HEK293 (cell line): ENCODE measurements around the gene SOCS1.
"Not testable (repeated sequence)": the region's sequence is repeated elsewhere in the genome, so short reads cannot be mapped to it uniquely, and the experiment has no call there.

Experiments used
- CTCF ChIA-PET: fragments of 350-600 bp; formaldehyde crosslinking; extraction: SDS; loops from one replicate; lab custom pipeline; 2021; ENCODE audit warnings: antibody characterized with exemption; lab: Yijun Ruan, JAX
- POLR2A ChIA-PET: fragments of 300-600 bp; formaldehyde crosslinking; extraction: SDS; loops from one replicate; lab custom pipeline; 2020; ENCODE audit warnings: antibody characterized with exemption, inconsistent platforms; lab: Yijun Ruan, JAX
- H3K27ac ChIP-seq: fragments of 200-500 bp; sonication (Bioruptor generic); 2 replicates; pipeline ENCODE4 v1.5.1; 2014; ENCODE audit warnings: low read depth, low read length, control low read depth, inconsistent platforms; ENCODE audit errors: extremely low read depth
- H3K36me3 ChIP-seq, 2 experiments: fragments of 200-500 bp in 1 of 2; sonication (Bioruptor generic) in 1 of 2; 1 replicate in 1 of 2; 2 replicates in 1 of 2; pipeline ENCODE4 v1.5.1; 2014 to 2017; ENCODE audit warnings: inconsistent platforms in 2 of 2, low read length in 2 of 2; ENCODE audit not compliant: control insufficient read depth in 2 of 2, insufficient read depth in 1 of 2
- H3K4me1 ChIP-seq: fragments of 200-500 bp; sonication (Bioruptor generic); 2 replicates; pipeline ENCODE4 v1.5.1; 2014; ENCODE audit warnings: mild to moderate bottlenecking, low read length, inconsistent platforms; ENCODE audit not compliant: control insufficient read depth, insufficient read depth
- H3K4me3 ChIP-seq: 2 replicates; pipeline ENCODE4 v1.5.1; 2011; ENCODE audit warnings: low read depth, mild to moderate bottlenecking, control low read depth, low read length, moderate library complexity
- H3K9me3 ChIP-seq: fragments of 200-500 bp; sonication (Bioruptor generic); 2 replicates; pipeline ENCODE4 v1.5.1; 2014; ENCODE audit warnings: low read depth, low read length, inconsistent platforms; ENCODE audit not compliant: control insufficient read depth, insufficient read depth
- PRDM10 ChIP-seq: fragments of 450-650 bp; formaldehyde crosslinking; IDR thresholded peaks from 2 replicates; pipeline ENCODE4 v1.5.1; 2016; ENCODE audit warnings: missing biosample characterization, missing genetic modification characterization
- REPIN1 ChIP-seq: fragments of 450-650 bp; formaldehyde crosslinking; IDR thresholded peaks from 2 replicates; pipeline ENCODE4 v1.5.1; 2017; ENCODE audit warnings: missing biosample characterization, missing genetic modification characterization, low read depth
- YY1 ChIP-seq: fragments of 450-650 bp; formaldehyde crosslinking; IDR thresholded peaks from 2 replicates; pipeline ENCODE4 v1.5.1; 2018; ENCODE audit warnings: missing biosample characterization, missing genetic modification characterization
- ZNF16 ChIP-seq: fragments of 450-650 bp; formaldehyde crosslinking; IDR thresholded peaks from 2 replicates; pipeline ENCODE4 v1.5.1; 2016; ENCODE audit warnings: low read depth, missing biosample characterization, missing genetic modification characterization
- ZNF292 ChIP-seq: fragments of 450-650 bp; formaldehyde crosslinking; IDR thresholded peaks from 2 replicates; pipeline ENCODE4 v1.5.1; 2016; ENCODE audit warnings: low read depth, missing biosample characterization, missing genetic modification characterization, borderline replicate concordance
- ZNF518A ChIP-seq: fragments of 450-650 bp; formaldehyde crosslinking; conservative IDR thresholded peaks from 2 replicates; pipeline ENCODE4 v1.5.1; 2016; ENCODE audit warnings: low read depth, missing biosample characterization, missing genetic modification characterization
- ZNF600 ChIP-seq: fragments of 450-650 bp; formaldehyde crosslinking; IDR thresholded peaks from 2 replicates; pipeline ENCODE4 v1.5.1; 2016; ENCODE audit warnings: missing biosample characterization, missing genetic modification characterization
- ZNF610 ChIP-seq: fragments of 450-650 bp; formaldehyde crosslinking; IDR thresholded peaks from 2 replicates; pipeline ENCODE4 v1.5.1; 2016; ENCODE audit warnings: missing biosample characterization, missing genetic modification characterization, borderline replicate concordance
- TF ChIP-seq, protein P1 (sequence below): fragments of 450-650 bp; formaldehyde crosslinking; IDR thresholded peaks from 2 replicates; pipeline ENCODE4 v1.5.1; 2016; ENCODE audit warnings: missing biosample characterization, missing genetic modification characterization
- TF ChIP-seq, protein P2 (sequence below): fragments of 450-650 bp; formaldehyde crosslinking; IDR thresholded peaks from 2 replicates; pipeline ENCODE4 v1.5.1; 2016; ENCODE audit warnings: missing biosample characterization, missing genetic modification characterization

SOCS1 gene

DNA sequence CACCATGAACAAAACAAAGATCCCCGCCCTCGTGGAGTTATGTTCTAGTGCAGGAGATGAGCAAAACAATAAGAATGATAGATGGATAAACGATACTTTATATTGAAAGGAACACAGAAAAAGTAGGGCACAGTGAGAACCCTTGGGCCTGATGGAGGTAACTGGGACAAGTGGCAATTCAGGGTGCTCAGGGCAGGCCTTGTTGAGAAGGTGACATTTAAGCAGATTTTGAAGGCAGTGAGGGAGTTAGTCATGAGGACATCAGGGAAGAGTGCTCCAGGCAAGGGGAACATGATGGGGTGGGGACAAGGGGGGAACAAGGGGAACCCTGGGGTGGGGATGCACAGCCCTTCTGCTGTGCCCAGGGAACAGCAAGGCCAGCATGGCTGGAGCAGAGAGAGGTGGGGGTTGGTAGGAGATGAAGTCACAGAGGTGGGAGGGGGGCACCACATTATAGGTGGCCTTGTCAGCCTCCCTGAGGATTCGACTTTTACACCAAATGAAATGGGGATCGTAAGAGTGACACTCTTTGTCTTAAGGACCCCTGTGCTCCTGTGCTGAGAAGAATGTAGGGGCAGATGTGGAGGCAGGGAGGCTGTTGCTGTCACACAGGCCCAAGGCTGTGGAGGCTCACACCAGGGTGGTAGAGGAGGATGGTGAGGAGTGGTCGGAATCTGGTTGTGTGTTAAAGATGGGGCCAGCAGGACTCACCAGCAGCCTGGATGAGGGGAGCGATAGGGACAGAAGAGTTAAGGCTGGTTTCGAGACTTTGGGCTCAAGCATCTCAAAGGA, 34.3 kb upstream of the SOCS1 start (continued):
- no peak for TF ChIP-seq ZNF518A (tag by site-specific recombination)
- TF ChIP-seq, protein P1, sequence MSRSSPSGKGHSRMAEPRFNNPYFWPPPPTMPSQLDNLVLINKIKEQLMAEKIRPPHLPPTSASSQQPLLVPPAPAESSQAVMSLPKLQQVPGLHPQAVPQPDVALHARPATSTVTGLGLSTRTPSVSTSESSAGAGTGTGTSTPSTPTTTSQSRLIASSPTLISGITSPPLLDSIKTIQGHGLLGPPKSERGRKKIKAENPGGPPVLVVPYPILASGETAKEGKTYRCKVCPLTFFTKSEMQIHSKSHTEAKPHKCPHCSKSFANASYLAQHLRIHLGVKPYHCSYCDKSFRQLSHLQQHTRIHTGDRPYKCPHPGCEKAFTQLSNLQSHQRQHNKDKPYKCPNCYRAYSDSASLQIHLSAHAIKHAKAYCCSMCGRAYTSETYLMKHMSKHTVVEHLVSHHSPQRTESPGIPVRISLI (tag by site-specific recombination), result no peak

DNA sequence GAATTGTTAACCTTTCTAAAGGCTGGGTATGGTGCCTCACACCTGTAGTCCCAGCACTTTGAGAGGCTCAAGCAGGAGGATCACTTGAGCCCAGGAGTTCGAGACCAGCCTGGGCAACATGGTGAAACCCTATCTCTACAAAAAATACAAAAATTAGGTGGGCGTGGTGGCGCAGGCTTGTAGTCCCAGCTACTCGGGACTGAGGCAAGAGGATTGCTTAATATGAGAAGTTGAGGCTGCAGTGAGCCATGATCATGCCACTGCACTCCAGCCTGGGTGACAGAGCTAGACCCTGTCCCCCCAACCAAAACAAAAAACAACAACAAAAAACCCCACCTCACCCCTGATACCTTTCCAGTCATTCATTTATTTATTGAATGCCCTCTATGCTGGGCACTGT, 33.7 kb upstream of the SOCS1 start:
- POLR2A ChIA-PET, H3K36me3 ChIP-seq, H3K4me1 ChIP-seq, H3K4me3 ChIP-seq, H3K9me3 ChIP-seq, H3K27ac ChIP-seq, CTCF ChIA-PET: not testable (repeated sequence)

GRCh38 chr16:11289202-11289601, 33.2 kb upstream of the SOCS1 start:
- no peaks in the 10 kb centered on the region for H3K36me3 ChIP-seq
- ChIA-PET CTCF (no interaction called here), POLR2A (no interaction called here)
- TF ChIP-seq PRDM10 (tag by site-specific recombination), result no peak
- no peak for TF ChIP-seq ZNF600 (tag by site-specific recombination)
- no peak for TF ChIP-seq ZNF16 (tag by site-specific recombination)
- TF ChIP-seq ZNF292 (tag by site-specific recombination), result no peak
- no peak for TF ChIP-seq ZNF610 (tag by site-specific recombination)
- no peak for TF ChIP-seq YY1 (tag by site-specific recombination)
- TF ChIP-seq, protein P2, sequence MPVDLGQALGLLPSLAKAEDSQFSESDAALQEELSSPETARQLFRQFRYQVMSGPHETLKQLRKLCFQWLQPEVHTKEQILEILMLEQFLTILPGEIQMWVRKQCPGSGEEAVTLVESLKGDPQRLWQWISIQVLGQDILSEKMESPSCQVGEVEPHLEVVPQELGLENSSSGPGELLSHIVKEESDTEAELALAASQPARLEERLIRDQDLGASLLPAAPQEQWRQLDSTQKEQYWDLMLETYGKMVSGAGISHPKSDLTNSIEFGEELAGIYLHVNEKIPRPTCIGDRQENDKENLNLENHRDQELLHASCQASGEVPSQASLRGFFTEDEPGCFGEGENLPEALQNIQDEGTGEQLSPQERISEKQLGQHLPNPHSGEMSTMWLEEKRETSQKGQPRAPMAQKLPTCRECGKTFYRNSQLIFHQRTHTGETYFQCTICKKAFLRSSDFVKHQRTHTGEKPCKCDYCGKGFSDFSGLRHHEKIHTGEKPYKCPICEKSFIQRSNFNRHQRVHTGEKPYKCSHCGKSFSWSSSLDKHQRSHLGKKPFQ (tag by site-specific recombination), result no peak
- TF ChIP-seq REPIN1, result no peak
- H3K9me3 ChIP-seq, result no peaks in the 10 kb centered on the region
- no peak overlapping the region for H3K27ac ChIP-seq
- no peaks in the 10 kb centered on the region for H3K4me1 ChIP-seq
- no peak overlapping the region for H3K4me3 ChIP-seq
